H9 (cell line): ENCODE results near the gene AFAP1L2. TPM values are rescaled to one million over a fixed set of nuclear protein-coding genes. Genes with fewer than 3 reads are reported as not detected.

Experiments used
- DNase-seq: peaks from one replicate; pipeline ENCODE4 v3.0.0-alpha.2; 2017
- H2AFZ ChIP-seq: one replicate; pipeline ENCODE4 v1.6.1; 2013; ENCODE audit warnings: mild to moderate bottlenecking, low read length, control low read depth, moderate library complexity
- H2AK5ac ChIP-seq: 2 replicates; pipeline ENCODE4 v1.6.1; 2013; ENCODE audit warnings: low read length, control low read depth, mixed read lengths; ENCODE audit not compliant: insufficient read length
- H2BK120ac ChIP-seq: one replicate; pipeline ENCODE4 v1.6.1; 2013; ENCODE audit warnings: low read depth, mild to moderate bottlenecking, low read length, control low read depth, inconsistent platforms; ENCODE audit not compliant: poor library complexity, severe bottlenecking
- H2BK12ac ChIP-seq: 2 replicates; pipeline ENCODE4 v1.6.1; 2013; ENCODE audit warnings: low read length, control low read depth, mixed read lengths, low read depth; ENCODE audit not compliant: insufficient read length
- H2BK15ac ChIP-seq: 2 replicates; pipeline ENCODE4 v1.6.1; 2013; ENCODE audit warnings: low read depth, low read length, control low read depth
- H2BK20ac ChIP-seq: one replicate; pipeline ENCODE4 v1.6.1; 2013; ENCODE audit warnings: low read depth, mild to moderate bottlenecking, low read length, control low read depth, inconsistent platforms; ENCODE audit not compliant: poor library complexity, severe bottlenecking
- H2BK5ac ChIP-seq: 2 replicates; pipeline ENCODE4 v1.6.1; 2013; ENCODE audit warnings: low read length, control low read depth, mixed read lengths; ENCODE audit not compliant: insufficient read length
- H3K14ac ChIP-seq: 2 replicates; pipeline ENCODE4 v1.6.1; 2013; ENCODE audit warnings: low read length, control low read depth; ENCODE audit not compliant: insufficient read depth
- H3K18ac ChIP-seq: 2 replicates; pipeline ENCODE4 v1.6.1; 2013; ENCODE audit warnings: low read depth, mild to moderate bottlenecking, mixed read lengths, low read length, control low read depth; ENCODE audit not compliant: insufficient read length
- H3K23ac ChIP-seq: 2 replicates; pipeline ENCODE4 v1.6.1; 2013; ENCODE audit warnings: low read length, control low read depth, mixed read lengths, low read depth; ENCODE audit not compliant: insufficient read length
- H3K23me2 ChIP-seq: 2 replicates; pipeline ENCODE4 v1.6.1; 2013; ENCODE audit warnings: low read depth, mild to moderate bottlenecking, mixed read lengths, low read length, control low read depth; ENCODE audit not compliant: insufficient read length, poor library complexity, severe bottlenecking
- H3K27ac ChIP-seq: 2 replicates; pipeline ENCODE4 v1.5.1; 2013; ENCODE audit warnings: low read length, control low read depth, mixed read lengths, low read depth; ENCODE audit not compliant: insufficient read length
- H3K27me3 ChIP-seq: 2 replicates; pipeline ENCODE4 v1.6.1; 2013; ENCODE audit warnings: low read length, control low read depth, inconsistent platforms; ENCODE audit not compliant: insufficient read depth
- H3K4ac ChIP-seq: 2 replicates; pipeline ENCODE4 v1.6.1; 2013; ENCODE audit warnings: low read depth, mild to moderate bottlenecking, control low read depth, inconsistent platforms, low read length, moderate library complexity
- H3K4me1 ChIP-seq: 2 replicates; pipeline ENCODE4 v1.6.1; 2013; ENCODE audit warnings: low read length, control low read depth, inconsistent platforms; ENCODE audit not compliant: insufficient read depth
- H3K4me2 ChIP-seq: 2 replicates; pipeline ENCODE4 v1.6.1; 2013; ENCODE audit warnings: low read length, control low read depth, mixed read lengths; ENCODE audit not compliant: insufficient read length, insufficient read depth
- H3K56ac ChIP-seq: 2 replicates; pipeline ENCODE4 v1.6.1; 2013; ENCODE audit warnings: low read depth, mild to moderate bottlenecking, mixed read lengths, low read length, control low read depth; ENCODE audit not compliant: insufficient read length
- H3K79me1 ChIP-seq: 2 replicates; pipeline ENCODE4 v1.6.1; 2013; ENCODE audit warnings: low read depth, mild to moderate bottlenecking, moderate library complexity, low read length, control low read depth, inconsistent platforms; ENCODE audit not compliant: insufficient read depth, poor library complexity, severe bottlenecking
- H3K79me2 ChIP-seq: 2 replicates; pipeline ENCODE4 v1.6.1; 2013; ENCODE audit warnings: low read length, control low read depth, inconsistent platforms; ENCODE audit not compliant: insufficient read depth
- H3K9ac ChIP-seq: 2 replicates; pipeline ENCODE4 v1.6.1; 2013; ENCODE audit warnings: low read length, control low read depth, mixed read lengths; ENCODE audit not compliant: insufficient read length; ENCODE audit errors: extremely low read depth
- H3K9me3 ChIP-seq: one replicate; pipeline ENCODE4 v1.6.1; 2013; ENCODE audit warnings: low read depth, low read length, inconsistent platforms; ENCODE audit not compliant: control insufficient read depth
- H3T11ph ChIP-seq: one replicate; pipeline ENCODE4 v1.6.1; 2013; ENCODE audit warnings: mild to moderate bottlenecking, low read length, control low read depth, inconsistent platforms
- H4K20me1 ChIP-seq: one replicate; pipeline ENCODE4 v1.6.1; 2013; ENCODE audit not compliant: control insufficient read depth, insufficient read length, insufficient read depth
- H4K5ac ChIP-seq: 2 replicates; pipeline ENCODE4 v1.6.1; 2013; ENCODE audit warnings: low read depth, mild to moderate bottlenecking, mixed read lengths, low read length, control low read depth; ENCODE audit not compliant: insufficient read length
- H4K8ac ChIP-seq: replicated peaks from 2 replicates; pipeline ENCODE4 v1.6.1; 2013; ENCODE audit warnings: low read length, control low read depth, mixed read lengths, low read depth; ENCODE audit not compliant: insufficient read length
- H4K91ac ChIP-seq: 2 replicates; pipeline ENCODE4 v1.6.1; 2013; ENCODE audit warnings: low read depth, mild to moderate bottlenecking, moderate library complexity, mixed read lengths, low read length, control low read depth; ENCODE audit not compliant: insufficient read length
- H3K27ac Mint-ChIP-seq, 3 experiments: 2 replicates in 2 of 3; 3 replicates in 1 of 3; pipeline ENCODE4 v1.8.0; 2020 to 2021; ENCODE audit warnings: mixed read lengths in 3 of 3, mild to moderate bottlenecking in 1 of 3, moderate library complexity in 1 of 3
- H3K27me3 Mint-ChIP-seq: 2 replicates; pipeline ENCODE4 v1.8.0; 2021; ENCODE audit warnings: low read depth, mild to moderate bottlenecking, moderate library complexity, mixed read lengths
- H3K36me3 Mint-ChIP-seq, 3 experiments: 2 replicates in 2 of 3; 3 replicates in 1 of 3; pipeline ENCODE4 v1.8.0; 2020 to 2021; ENCODE audit warnings: low read depth in 3 of 3, mixed read lengths in 3 of 3; ENCODE audit not compliant: insufficient read depth in 1 of 3
- H3K4me1 Mint-ChIP-seq, 2 experiments: 2 replicates each; pipeline ENCODE4 v1.8.0; 2020; ENCODE audit warnings: mixed read lengths in 2 of 2
- H3K4me3 Mint-ChIP-seq, 2 experiments: 2 replicates in 1 of 2; 3 replicates in 1 of 2; pipeline ENCODE4 v1.8.0; 2020 to 2021; ENCODE audit warnings: mild to moderate bottlenecking in 2 of 2, mixed read lengths in 2 of 2, moderate library complexity in 1 of 2
- H3K9me3 Mint-ChIP-seq, 2 experiments: 2 replicates in 1 of 2; 3 replicates in 1 of 2; pipeline ENCODE4 v1.8.0; 2020; ENCODE audit warnings: mild to moderate bottlenecking in 2 of 2, mixed read lengths in 2 of 2, moderate library complexity in 1 of 2
- CTCF ChIP-seq: fragments of 200-600 bp; sonication (generic); conservative IDR thresholded peaks from 3 replicates; pipeline ENCODE4 v1.8.0; 2021; ENCODE audit warnings: antibody characterized with exemption, mild to moderate bottlenecking
- WGBS: extraction: QIAGEN DNeasy Blood & Tissue Kit; methylation state at CpG from one replicate; pipeline ENCODE4 v1.1.7; 2013; ENCODE audit warnings: missing lambda C conversion rate, low lambda C conversion rate, mixed read lengths; ENCODE audit not compliant: insufficient read length; ENCODE audit errors: extremely low coverage; 5-methylcytosine and 5-hydroxymethylcytosine counted together
- total RNA-seq: library from RNA; stranded (reverse); gene quantifications from 2 replicates; pipeline ENCODE4 v1.2.1, GENCODE V29; 2021

AFAP1L2 gene
- total RNA-seq, 1 experiment from 2014 or later, result 0.77 TPM

DNA sequence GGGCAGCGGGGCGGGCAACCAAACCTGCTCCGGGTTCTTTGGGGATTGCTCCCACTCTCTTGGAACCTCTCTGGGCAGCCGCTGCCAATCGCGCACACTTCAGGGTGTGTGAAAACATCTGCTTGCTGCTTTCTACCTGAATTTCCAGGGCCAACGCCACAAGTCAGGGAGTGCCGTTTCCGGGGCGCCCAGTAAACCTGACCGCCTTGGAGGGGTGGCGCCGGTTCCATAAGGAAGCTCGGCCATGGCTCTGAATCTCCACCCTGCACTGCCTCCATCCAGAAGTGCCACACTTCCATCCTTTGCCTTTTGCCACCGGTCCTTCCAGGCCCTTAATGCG, 679 bp upstream of the AFAP1L2 start:
- Histone ChIP-seq H3K23ac (no peak overlapping the region), H2BK5ac (no peak overlapping the region), H3K4me2 (peak overlapping the region; percentile 78), H3K23me2 (peaks cover 24% of the 10 kb centered on the region), H4K5ac (no peak overlapping the region), H2BK15ac (no peak overlapping the region), H3K4me1 (peaks cover 5% of the 10 kb centered on the region; the same call in 1 of the 2 replicates), H4K20me1 (no peaks in the 10 kb centered on the region), H3K14ac (no peak overlapping the region), H3K18ac (no peak overlapping the region), H3K27ac (no peak overlapping the region), H3K27me3 (no peaks in the 10 kb centered on the region; the same call in 1 of the 2 replicates), H2AK5ac (no peak overlapping the region), H3K9ac (no peak overlapping the region), H4K91ac (no peak overlapping the region), H3K56ac (no peak overlapping the region), H2BK12ac (no peak overlapping the region), H3K79me2 (no peaks in the 10 kb centered on the region), H2AFZ (no peak overlapping the region), H3K79me1 (no peaks in the 10 kb centered on the region), H2BK20ac (no peak overlapping the region), H3K4ac (no peak overlapping the region), H3K9me3 (no peaks in the 10 kb centered on the region), H4K8ac (no peak overlapping the region), H2BK120ac (no peak overlapping the region), H3T11ph (no peak overlapping the region)
- Mint-ChIP-seq H3K4me1 (peaks cover 31 to 38% of the 10 kb centered on the region in 2 experiments), H3K9me3 (peaks cover 2 to 5% of the 10 kb centered on the region in 2 experiments; a peak in 2 of 5 replicates), H3K36me3 (no peaks in the 10 kb centered on the region), H3K4me3 (peak overlapping the region; percentile 73 to 87), H3K27ac (no peak overlapping the region), H3K27me3 (peaks cover 81% of the 10 kb centered on the region)
- TF ChIP-seq CTCF, result no peak
- peak; percentile 46 for DNase-seq
- WGBS, result no CpG with 5 or more reads among the region's 16 CpGs
